CD4-positive, alpha-beta T cell treated with Interleukin-4 for 4 hours (primary cell): Measurements from ENCODE around the gene TMUB2.

Experiments used
- DNase-seq: peaks from one replicate; pipeline ENCODE4 v3.0.0-alpha.2; 2020

TMUB2 gene

DNA sequence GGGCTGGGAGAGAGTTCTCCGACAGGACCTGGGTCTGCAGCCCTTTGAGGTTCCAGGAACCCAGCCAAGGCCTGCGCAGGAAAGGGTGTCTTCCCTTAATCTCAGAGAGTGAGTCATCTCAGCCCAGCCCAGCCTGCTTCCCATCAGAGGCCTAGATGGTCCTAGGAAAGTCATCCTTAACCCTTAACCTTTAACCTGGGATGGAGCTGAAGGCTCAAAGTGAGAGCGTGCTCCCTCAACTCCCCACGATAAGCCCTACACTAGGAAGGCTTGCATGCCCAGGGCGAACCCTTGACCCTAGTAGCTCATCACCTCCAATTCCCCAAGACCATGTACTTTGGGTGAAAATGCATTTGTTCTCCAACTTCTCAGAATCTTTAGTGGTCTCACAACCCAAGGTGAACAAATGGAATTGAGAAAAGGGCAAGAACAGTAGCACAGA, 17.7 kb downstream of the TMUB2 start:
- DNase-seq, result no peak

DNA sequence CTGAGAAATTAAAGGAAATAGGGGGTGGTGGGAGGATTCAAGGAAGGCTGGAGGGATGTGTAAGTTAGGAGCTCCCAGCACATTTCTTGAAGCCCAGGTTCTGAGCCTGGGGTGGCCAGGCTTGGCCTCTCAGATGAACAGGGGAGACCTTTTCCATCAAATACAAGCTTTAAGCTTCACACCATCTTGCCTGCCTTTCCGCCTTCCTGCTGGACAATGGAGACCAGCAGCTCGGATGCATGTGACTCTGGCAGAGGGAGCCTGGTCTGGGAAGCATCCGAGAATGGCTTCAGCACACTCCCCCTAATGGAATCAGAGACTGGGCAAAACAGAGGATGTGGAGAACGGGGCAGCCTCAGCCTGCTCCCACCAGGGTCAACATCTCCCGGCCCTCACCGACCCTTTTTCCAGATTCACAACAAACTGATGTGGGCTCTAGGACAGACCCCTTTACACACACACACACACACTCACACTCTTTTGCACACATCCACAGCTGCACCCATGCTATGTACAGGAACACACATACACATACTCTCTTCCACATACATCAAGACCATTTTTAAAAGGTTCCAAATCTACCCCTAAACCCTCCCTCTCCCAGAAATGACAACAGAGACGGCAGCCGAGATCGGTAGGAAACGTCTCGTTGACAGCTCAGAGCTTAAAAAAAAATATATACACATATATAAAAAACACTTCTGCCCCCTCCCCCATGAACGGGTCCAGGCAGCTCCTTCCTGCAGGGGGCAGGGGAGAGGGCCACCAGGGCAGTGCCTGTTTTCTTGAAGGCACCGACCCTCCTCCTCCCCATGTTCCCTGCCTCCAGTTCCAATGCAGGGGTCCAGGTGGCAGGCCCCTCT, 19.4 kb downstream of the TMUB2 start:
- DNase-seq, result no peak

DNA sequence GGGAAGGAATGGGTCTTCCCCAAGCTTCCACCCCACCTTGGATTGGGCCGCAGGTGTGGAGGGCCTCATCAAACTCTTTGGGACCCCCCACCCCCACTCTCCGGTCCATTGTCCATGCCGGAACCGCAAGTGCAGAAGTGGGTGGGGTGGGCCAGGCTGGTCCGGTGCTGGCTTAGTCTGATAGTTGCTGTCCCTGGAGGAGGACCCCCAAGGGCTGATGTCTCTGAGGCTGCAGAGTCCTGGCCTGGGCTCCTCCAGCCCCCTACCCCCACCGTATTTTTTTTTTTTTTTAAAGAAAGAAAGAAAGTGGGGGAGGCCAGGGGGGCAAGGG, 20.0 kb downstream of the TMUB2 start:
- no peak for DNase-seq

DNA sequence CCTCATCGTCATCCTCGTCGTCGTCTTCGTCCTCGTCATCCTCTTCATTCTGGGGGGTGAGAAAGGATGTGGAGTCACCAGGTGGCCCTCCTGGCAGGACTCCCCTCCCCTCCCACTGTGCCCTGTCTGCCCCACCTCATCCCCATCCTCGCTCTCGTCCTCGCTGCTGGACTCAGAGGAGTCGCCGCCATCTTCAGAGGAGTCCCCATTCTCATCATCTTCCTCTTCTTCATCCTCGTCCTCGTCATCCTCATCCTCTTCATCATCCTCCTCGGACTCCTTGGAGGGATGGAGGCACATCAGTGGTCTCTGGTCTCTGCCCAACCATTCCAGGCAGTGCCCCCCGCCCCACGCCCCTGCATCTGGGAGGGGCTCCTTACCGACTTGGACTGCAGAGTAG, 20.5 kb downstream of the TMUB2 start:
- no peak for DNase-seq

DNA sequence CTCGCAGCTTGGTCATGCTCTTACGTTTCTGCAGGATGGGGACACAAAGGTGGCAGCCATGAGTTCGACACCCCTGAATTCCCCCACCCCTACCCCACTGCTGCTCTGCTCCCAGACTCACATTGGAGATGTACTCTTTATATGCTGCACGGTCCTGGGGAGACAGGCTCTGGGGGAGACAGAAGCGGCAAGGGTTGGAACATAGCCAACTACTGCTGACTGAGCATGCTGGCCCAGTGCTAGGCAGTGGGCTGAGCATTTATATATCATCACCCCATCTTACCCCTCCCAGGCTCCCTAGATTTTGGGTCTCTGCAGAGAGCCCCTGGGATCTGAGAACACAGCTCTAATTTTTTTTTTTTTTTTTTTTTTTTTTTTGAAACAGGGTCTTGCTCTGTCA, 21.0 kb downstream of the TMUB2 start:
- no peak for DNase-seq

DNA sequence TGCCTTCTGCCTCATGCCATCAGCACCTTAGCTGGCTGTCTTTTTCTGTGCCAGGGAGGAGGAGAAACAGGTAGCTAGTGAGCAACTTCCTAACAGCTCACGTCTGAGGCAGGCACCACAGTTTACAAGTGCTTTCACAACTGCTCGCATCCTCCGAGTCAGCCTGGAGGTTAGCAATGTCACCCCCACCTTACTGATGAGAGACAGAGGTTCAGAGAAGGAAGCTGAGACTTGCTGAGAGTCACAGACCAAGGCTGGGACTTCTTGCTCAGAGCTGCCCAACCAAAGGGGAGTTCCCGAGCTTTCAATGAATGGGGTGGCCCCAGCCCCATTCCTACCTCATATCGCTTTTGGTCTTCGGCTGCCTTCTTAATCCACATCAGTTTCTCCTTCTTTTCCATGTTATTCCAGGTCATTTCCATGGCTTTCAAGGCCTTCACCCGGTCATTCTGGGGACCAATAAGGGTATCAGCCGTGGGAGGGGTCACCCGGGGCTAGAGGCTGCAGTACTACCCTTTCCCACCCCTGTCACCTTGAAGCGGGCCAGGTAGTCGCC, 23.1 kb downstream of the TMUB2 start:
- DNase-seq, result no peak

DNA sequence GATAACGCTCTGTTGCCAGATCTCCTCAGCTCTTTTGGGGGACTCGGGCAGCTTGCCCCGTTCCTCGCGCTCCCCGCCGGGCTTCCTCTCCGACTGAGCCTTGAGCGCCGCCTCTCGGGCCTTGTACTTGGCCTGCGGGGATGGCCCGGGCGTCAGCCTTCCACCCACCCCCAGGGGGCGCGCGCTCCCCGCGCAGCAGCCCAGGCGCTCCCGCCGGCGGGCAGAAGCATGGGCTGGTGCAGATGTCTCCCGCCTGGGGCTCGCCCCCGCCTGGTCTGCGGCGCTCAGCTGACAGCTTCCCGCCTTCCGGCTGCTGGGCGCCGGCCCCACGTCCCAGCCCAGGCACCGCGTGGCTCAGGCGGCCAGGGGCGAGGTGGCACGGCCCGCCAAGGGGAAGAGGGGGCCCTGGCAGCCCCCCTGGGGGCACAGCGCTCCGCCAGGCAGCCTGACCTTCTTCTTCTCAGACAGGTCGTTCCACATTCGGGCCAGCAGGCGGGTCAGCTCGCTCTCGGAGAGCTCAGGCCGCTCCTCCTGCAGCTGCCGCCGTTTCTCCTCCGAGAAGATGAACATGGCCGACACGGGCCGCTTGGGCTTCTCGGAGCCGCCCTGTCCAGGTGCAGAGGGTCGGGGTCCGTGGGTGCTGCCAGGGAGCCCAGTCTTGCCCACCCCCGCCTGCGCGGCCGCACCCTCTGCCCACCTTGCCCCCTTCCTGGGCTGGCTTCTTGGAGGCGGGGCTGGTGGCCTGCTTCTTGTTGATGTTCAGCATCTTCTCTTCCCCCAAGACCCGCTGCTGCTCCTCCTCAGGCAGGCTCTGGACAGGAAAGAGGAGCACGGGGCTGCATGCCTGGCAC, 23.8 kb downstream of the TMUB2 start:
- DNase-seq, result peak; percentile 88

DNA sequence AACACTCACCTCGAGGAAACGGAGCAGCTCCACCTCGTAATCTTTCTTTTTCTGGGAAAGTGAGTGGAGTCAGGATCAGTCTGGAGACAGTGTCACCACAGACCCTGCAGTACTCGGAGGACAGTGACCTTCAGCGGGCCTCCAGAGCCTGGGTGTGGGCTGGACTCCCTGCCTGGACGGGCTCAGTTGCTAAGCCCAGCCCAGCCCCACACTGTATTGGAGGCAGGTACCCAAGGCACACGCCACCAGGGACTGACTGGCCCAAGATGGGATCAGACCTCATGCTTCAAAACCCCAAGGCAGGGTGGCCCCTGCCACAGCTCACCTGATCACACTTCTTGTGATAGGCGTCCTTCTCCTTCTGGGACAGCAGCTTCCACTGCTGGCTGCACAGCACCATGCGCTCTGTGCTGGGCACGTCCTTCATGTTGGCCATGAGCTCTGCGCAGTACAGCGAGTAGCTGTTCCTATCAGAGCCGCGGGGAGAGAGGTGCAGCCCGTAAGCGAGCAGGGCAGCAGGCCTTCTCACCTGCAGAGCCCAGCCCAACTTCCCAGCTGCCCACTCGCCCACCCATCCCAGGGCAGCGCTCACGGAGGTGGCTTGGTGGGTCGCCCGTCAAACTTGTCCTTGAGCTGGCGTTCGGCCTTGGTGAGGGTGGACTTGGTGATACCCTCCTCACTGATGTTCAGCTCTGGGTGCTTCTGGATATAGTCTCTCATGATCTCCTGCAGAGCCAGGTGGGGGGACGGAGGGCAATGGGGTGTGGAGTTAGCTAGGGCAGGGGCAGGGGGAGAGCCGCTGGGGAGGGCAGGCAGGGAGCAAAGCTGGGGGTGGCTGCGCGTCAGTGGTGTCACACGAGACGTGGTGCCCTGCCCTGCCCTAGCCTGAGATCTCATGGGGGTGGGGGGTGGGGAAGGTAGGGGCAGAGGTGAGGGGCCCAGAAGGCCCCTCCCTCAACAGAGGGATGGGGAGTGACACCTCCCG, 24.8 kb downstream of the TMUB2 start:
- no peak for DNase-seq

DNA sequence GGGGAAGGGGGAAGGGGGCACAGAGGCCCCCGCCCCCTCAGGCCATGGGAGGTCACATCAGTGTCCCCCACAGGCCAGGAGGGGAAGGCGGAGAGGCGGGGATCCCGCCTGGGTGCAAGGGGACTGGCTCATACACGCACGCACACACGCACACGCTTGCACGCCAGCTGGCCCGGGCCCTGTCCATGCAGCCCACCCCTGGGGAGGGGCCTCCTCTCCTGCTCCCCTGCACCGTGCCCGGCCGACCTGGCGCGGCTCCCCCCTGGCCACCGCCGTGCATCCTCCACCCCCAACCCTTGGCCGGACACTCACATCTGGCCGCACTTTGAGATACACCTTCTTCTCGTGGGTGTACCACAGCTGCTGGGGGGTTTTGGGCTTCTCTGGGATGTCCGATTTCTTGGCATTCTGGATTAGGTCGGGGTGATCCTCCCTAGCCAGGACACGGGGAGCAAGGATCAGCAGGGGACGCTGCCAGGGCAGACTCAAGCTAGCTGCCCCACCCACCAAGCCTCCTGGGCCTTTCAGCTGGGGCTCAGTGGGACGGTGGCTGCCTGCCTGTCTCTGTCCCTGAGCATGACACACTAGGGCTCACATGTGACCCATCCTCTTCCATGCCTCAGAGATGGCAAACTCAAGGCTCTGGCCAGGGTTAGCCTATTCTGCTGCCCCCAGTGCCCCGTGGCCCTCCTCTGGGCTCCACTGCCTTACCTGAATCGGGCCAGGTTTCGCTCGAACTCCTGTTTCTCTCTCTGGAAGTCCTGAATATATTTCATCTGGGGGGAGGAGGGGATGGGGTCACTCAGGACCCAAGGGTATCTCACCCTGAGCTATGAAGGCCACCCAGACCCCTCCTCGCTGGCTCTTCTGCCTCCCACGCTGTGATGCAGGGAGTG, 26.0 kb downstream of the TMUB2 start:
- no peak for DNase-seq

DNA sequence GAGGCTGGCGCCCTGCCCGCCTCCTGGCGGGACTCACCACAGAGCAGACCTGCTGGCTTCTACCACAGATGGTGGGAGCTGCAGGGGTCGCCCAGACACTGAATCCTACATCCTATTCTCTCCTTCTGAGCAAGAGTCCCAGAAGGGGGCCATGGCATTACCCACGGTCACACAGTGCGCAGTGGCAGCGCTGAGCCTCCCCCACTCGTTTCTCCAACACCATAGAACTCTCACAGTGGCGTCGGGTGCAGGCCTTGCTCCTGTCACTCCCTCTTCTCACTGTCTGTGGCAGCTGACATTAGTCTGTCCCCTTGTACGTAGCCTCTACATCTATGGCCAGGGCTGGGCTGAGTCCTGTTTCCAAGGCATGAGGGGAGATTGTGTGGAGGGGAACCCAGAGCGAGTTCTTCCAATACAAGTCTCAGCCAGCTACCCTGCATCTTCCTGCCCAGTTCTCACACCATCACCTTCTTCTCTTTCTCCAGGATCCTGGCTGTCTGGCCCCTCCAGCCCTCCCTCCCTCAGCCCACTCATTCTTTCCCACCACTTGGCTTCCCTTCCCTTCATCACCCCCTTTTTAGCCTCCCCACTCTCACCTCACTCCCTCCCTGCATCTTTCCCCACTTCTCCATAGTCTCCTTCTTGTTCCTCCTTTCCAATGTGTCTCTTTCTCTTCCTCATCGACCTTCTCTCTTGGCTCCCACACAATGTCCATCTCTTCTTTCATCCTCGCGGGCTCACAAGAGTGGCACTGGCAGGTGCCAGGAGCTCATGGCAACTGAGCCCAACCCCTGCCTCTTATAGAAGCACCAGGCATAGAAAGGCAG, 26.8 kb downstream of the TMUB2 start:
- no peak for DNase-seq

DNA sequence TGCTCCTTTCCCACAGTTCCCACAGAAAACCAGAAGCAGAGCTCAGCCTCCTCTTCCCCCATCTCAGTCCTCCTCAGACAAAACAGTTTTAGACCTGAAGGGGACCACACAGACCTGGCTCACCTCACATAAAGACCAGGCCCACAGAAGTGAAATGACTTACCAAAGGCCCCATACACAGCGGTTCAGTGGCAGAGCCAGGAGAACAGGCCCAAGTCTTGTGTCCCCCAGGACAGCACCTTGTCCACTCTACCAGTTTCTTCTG, 27.4 kb downstream of the TMUB2 start:
- no peak for DNase-seq

DNA sequence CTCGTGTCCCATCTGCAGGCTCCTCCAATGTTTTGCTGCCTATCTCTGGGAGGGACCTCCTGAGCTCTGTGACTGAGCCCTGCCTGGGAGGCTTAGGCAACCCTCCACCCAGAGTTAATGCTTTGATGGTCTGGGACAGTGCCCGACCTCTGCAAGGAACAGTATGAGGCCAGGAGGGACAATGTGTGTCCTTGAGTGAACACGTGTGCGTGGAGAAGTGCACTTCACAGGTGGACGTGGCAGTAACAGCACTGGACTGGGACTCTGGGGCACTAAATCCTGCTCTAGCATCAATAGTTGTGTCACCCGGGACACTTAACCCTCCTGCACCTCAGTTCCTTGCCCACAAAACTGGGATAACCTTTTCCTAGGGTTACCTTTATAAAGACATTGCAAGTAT, 28.1 kb downstream of the TMUB2 start:
- no peak for DNase-seq

DNA sequence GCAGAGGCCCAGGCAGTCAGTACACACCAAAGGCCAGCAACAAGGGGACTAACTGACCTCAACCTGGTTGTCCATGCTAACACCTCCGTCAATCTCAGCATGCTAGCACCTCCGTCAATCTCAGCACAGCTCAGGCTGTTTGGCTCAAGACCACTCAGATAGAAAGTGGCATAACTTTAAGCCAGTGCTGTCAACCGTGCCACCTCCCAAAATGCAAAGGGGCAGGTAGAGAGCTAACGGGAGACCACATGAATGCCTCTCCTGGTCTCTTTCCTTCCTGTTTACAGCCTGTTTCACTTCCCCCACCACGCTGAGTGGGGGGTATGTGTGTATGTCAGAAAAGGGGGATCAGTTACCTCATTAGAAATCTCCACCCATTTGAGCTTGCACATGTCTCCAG, 29.4 kb downstream of the TMUB2 start:
- DNase-seq, result peak; percentile 48

DNA sequence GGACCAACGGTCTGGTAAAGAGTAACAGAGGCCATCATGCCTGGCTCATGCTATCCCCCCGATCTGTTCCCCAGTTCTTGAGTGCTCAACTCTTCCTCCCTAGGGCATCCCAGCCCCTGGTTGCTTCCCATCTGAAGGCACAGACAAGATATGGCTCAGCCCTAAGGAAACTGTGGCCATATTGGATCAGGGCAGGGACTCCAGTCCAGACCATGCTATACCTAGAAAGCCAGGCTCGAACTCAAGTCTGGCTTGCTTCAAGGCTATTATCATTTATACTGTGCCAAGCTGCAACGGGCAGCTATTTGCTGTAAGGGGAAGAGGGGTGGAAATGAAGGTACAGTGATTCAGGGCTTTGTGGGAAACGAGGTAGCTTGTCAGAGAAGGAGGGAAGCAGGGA, 29.9 kb downstream of the TMUB2 start:
- DNase-seq, result no peak

DNA sequence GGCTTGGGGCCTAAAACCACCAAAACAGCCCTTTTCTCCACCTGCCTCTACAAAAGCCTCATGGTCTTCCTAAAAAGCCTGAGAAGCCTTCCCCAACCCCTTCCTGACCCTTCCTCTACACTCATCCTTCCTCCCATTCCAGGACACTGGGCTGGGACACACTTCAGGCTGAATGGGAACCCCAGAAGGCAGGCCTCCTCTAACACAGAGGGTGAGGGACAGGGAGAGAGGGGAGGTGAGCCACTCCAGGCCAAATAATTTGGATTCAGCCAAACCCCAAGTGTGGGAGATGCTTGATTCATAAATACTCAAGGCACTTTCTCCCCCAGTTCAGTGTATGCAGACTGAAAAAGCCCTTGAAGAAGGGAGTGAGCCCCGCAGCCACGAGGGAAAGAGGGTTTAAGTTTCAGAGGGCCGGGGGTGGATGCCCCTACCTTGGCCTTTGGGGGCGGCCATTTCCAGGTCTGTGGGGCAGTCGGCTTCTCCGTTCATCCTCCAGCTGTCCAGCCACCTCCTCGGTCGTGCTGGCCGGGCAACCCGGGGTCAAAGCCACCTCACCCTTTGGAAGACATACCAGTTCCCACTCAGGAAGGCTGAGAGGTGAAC, 31.1 kb downstream of the TMUB2 start:
- no peak for DNase-seq

DNA sequence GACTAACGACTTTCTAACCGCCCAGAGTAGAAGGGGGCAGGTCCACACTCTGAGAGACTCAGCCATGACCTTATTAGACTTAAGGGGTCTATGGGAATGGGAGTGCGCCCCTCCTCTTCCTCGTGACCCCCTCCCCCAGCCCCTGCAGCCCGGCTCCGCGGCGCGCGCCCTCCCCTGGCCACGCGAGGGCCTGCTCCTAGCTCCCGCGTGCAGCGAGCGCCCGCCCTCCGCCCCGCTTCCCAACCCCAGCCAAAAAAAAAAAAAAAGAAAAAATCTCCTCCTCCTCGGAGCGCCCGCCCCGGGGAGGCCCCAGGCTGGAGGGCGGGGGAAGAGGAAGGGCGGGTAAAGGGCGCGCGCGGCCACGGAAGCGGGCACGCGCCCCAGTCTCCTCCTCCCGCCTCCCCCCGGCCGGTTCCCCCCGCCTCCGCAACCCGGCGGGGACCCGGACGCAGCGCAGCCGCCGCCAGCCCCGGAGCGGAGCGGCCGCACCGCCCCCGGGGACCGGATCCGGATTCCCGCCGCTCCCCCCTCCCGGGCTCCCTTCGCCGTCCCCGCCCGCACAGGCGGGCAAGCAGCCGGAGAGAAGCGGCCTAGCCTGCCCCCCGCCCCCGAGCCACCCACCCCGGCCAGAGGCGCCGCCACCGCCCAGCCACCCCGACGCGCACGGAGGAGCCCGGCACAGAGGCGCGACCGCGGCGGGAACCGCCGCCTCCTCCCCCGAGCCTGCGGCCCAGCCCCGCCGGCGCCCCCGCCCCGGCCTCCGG, 31.8 kb downstream of the TMUB2 start:
- peak; percentile 90 for DNase-seq

DNA sequence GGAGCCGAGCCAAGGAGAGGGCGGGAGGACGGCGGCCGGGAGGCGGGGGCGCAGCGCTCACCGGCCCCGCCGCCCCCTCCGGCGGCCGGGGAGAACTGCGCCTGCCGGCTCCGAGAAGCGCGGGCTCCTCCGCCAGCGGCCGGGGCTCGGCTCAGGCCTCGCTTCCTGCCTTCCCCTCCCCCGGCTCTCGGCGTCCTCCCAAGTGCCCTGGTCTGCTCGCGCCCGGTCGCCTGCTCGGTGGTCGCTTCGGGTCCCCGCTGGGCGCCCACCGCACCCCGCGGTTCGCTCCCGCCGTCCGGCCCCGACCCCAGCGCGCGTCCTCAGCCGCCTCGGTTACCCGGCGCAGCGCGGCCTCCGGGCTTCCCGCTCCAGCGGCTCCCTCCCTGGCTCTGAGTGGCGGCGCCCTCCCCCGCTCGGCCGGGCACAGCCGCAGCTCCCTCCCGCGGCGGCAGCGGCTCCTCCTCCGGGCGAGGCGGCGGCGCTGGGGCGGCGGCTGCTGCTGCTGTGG, 32.4 kb downstream of the TMUB2 start:
- peak; percentile 49 for DNase-seq

DNA sequence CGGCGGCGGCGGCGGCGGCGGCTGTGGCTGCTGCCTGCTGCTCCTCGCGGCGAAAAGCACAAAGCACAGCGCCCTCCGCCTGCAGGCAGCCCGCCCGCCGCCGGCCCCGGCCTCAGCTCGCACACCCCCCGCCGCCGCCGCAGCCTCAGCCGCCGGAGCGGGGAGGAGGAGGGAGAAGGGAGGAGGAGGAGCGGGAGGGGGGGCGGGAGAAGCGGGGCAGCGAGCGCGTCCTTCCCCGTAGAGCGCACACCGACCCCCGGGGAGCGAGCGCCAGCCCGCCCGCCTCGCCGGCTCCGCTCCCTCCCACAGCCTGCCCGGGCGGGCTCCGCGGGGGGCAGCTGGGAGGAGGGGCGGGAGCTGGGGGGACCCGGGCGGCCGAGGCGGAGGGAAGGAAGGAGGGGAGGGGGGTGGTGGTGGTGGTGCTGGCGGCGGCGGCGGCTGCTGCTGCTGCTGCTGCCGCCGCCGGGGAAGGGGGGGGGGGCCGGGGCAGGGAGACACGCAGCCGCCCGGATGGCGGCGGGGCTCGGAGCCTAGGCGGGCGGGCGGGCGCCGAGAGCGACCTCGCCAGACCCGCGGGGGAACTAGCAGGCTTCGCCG, 32.9 kb downstream of the TMUB2 start, which contains the start of gene UBTF:
TSS of gene UBTF (minus strand) at position 60 of the 597 bp plus-strand sequence. CDS start 1,446 bp downstream, outside the sequence.
- DNase-seq, result peak; percentile 77
